Naive B cell (primary cell): ENCODE results near the gene TTC27. TPM values are rescaled to one million over a fixed set of nuclear protein-coding genes. Genes with fewer than 3 reads are reported as not detected.
"Not testable (repeated sequence)": the region's sequence is repeated elsewhere in the genome, so short reads cannot be mapped to it uniquely, and the experiment has no call there.

ENCODE experiments used
- ATAC-seq, 2 donors: fragments of 150-1000 bp; cut with Tn5 transposase; 2 replicates each; pipeline ENCODE4 v1.10.0; 2021; ENCODE audit warnings: low read depth in 2 of 2, mild to moderate bottlenecking in 2 of 2, moderate library complexity in 2 of 2
- DNase-seq: peaks from one replicate; pipeline ENCODE4 v3.0.0; 2022
- H3K27ac Mint-ChIP-seq, 6 donors: one replicate each; pipeline ENCODE4 v1.8.0; 2020 to 2022; ENCODE audit warnings: mild to moderate bottlenecking in 6 of 6, mixed read lengths in 6 of 6, moderate library complexity in 5 of 6, inconsistent platforms in 2 of 6
- H3K27me3 Mint-ChIP-seq, 3 donors: one replicate each; pipeline ENCODE4 v1.8.0; 2021 to 2022; ENCODE audit warnings: mixed read lengths in 3 of 3, mild to moderate bottlenecking in 1 of 3
- H3K36me3 Mint-ChIP-seq, 2 donors: one replicate each; pipeline ENCODE4 v1.8.0; 2020 to 2022; ENCODE audit warnings: mixed read lengths in 2 of 2, inconsistent platforms in 1 of 2, mild to moderate bottlenecking in 1 of 2
- H3K4me1 Mint-ChIP-seq, 3 donors: one replicate each; pipeline ENCODE4 v1.8.0; 2020 to 2022; ENCODE audit warnings: mixed read lengths in 3 of 3, inconsistent platforms in 1 of 3, mild to moderate bottlenecking in 1 of 3, moderate library complexity in 1 of 3
- H3K4me3 Mint-ChIP-seq, 8 donors: one replicate each; pipeline ENCODE4 v1.8.0; 2020 to 2022; ENCODE audit warnings: mild to moderate bottlenecking in 8 of 8, mixed read lengths in 8 of 8, moderate library complexity in 8 of 8, inconsistent platforms in 2 of 8
- H3K9me3 Mint-ChIP-seq, 7 donors: one replicate each; pipeline ENCODE4 v1.8.0; 2020 to 2022; ENCODE audit warnings: mixed read lengths in 7 of 7, mild to moderate bottlenecking in 5 of 7, inconsistent platforms in 2 of 7, moderate library complexity in 1 of 7
- polyA plus RNA-seq, 6 donors: library from polyadenylated mRNA; unstranded; fragments of 300-500 nt; fragmentation: Illumina TruSeq; gene quantifications; one replicate each; pipeline ENCODE4 v1.2.3, GENCODE V29; 2021; ENCODE audit warnings: low read depth in 6 of 6

The TTC27 gene
- polyA plus RNA-seq, 6 donors from 2014 or later: 22.5 to 30.0 (median 25.9) TPM

GRCh38 chr2:32754676-32755075, 126.8 kb downstream of the TTC27 start:
- not testable (repeated sequence) for H3K27me3 Mint-ChIP-seq, H3K27ac Mint-ChIP-seq, H3K9me3 Mint-ChIP-seq, DNase-seq, H3K4me3 Mint-ChIP-seq, ATAC-seq
- Mint-ChIP-seq H3K36me3 (peaks cover 9 to 17% of the 10 kb centered on the region in 2 donors), H3K4me1 (peaks cover 14 to 17% (median 17%) of the 10 kb centered on the region in 3 donors)

GRCh38 chr2:32755666-32756065, 127.8 kb downstream of the TTC27 start:
- no peaks in the 10 kb centered on the region for H3K27me3 Mint-ChIP-seq
- DNase-seq (no peak), ATAC-seq (no peak)
- peaks cover 11 to 24% of the 10 kb centered on the region in 2 donors for H3K36me3 Mint-ChIP-seq
- peak overlapping the region in 3 of 6 donors; percentile 10 to 81 (median 70) for H3K27ac Mint-ChIP-seq
- peaks cover 14 to 17% (median 17%) of the 10 kb centered on the region in 3 donors for H3K4me1 Mint-ChIP-seq
- H3K9me3 Mint-ChIP-seq: peaks cover 0 to 2% (median 0%) of the 10 kb centered on the region in 7 donors
- peak overlapping the region; percentile 42 to 80 (median 68) for H3K4me3 Mint-ChIP-seq

- DNase-seq (no peak), ATAC-seq (no peak)
- Mint-ChIP-seq H3K36me3 (peaks cover 16 to 26% of the 10 kb centered on the region in 2 donors), H3K9me3 (peaks cover 0 to 2% (median 0%) of the 10 kb centered on the region in 7 donors), H3K4me1 (peaks cover 14 to 17% (median 17%) of the 10 kb centered on the region in 3 donors), H3K27me3 (no peaks in the 10 kb centered on the region), H3K27ac (peak overlapping the region in 5 of 6 donors; percentile 28 to 96 (median 78)), H3K4me3 (peak overlapping the region; percentile 42 to 80 (median 68))
These were observed 128.4 kb downstream of the TTC27 start for GRCh38 chr2:32756074-32756727.

- ATAC-seq: no peak
- H3K27me3 Mint-ChIP-seq: no peaks in the 10 kb centered on the region
- no peak for DNase-seq
- H3K4me1 Mint-ChIP-seq: peaks cover 17 to 19% (median 17%) of the 10 kb centered on the region in 3 donors
- no peak overlapping the region for H3K4me3 Mint-ChIP-seq
- H3K27ac Mint-ChIP-seq: no peak overlapping the region
- peaks cover 27 to 28% of the 10 kb centered on the region in 2 donors for H3K36me3 Mint-ChIP-seq
- H3K9me3 Mint-ChIP-seq: peaks cover 0 to 2% (median 0%) of the 10 kb centered on the region in 7 donors
These were observed 130.4 kb downstream of the TTC27 start for GRCh38 chr2:32758232-32758631.

GRCh38 chr2:32760628-32761027, 132.8 kb downstream of the TTC27 start:
- H3K36me3 Mint-ChIP-seq: peaks cover 28 to 33% of the 10 kb centered on the region in 2 donors

GRCh38 chr2:32768387-32769174, 140.7 kb downstream of the TTC27 start:
- ATAC-seq: no peak
- Mint-ChIP-seq H3K4me3 (no peak overlapping the region), H3K4me1 (no peaks in the 10 kb centered on the region), H3K27ac (no peak overlapping the region), H3K36me3 (peaks cover 0 to 6% of the 10 kb centered on the region in 2 donors), H3K9me3 (no peaks in the 10 kb centered on the region), H3K27me3 (no peaks in the 10 kb centered on the region)
- no peak for DNase-seq

More at GRCh38 chr2:32760628-32761027, 132.8 kb downstream of the TTC27 start:
- DNase-seq (no peak), ATAC-seq (no peak)
- Mint-ChIP-seq H3K27ac (peak overlapping the region in 2 of 6 donors; percentile 29 to 43), H3K27me3 (no peaks in the 10 kb centered on the region), H3K4me1 (peaks cover 11 to 15% (median 12%) of the 10 kb centered on the region in 3 donors), H3K4me3 (no peak overlapping the region), H3K9me3 (no peaks in the 10 kb centered on the region)

GRCh38 chr2:32770360-32770759, 142.5 kb downstream of the TTC27 start:
- no peaks in the 10 kb centered on the region for H3K27me3 Mint-ChIP-seq
- H3K4me3 Mint-ChIP-seq: no peak overlapping the region
- ATAC-seq: no peak
- H3K9me3 Mint-ChIP-seq: no peaks in the 10 kb centered on the region
- no peak overlapping the region for H3K27ac Mint-ChIP-seq
- no peaks in the 10 kb centered on the region for H3K36me3 Mint-ChIP-seq
- H3K4me1 Mint-ChIP-seq: no peaks in the 10 kb centered on the region
- DNase-seq: no peak

- Mint-ChIP-seq H3K4me1 (no peaks in the 10 kb centered on the region), H3K27me3 (no peaks in the 10 kb centered on the region), H3K9me3 (no peaks in the 10 kb centered on the region), H3K27ac (peak overlapping the region in 1 of 6 donors; percentile 73), H3K4me3 (no peak overlapping the region), H3K36me3 (peaks cover 6 to 11% of the 10 kb centered on the region in 2 donors)
- ATAC-seq (no peak), DNase-seq (no peak)
These were observed 145.0 kb downstream of the TTC27 start for GRCh38 chr2:32772638-32773447.

- H3K4me3 Mint-ChIP-seq: no peak overlapping the region
- peak overlapping the region in 3 of 6 donors; percentile 56 to 79 (median 73) for H3K27ac Mint-ChIP-seq
- H3K36me3 Mint-ChIP-seq: peaks cover 11 to 16% of the 10 kb centered on the region in 2 donors
- no peak for DNase-seq
- no peaks in the 10 kb centered on the region for H3K27me3 Mint-ChIP-seq
- ATAC-seq: no peak
- no peaks in the 10 kb centered on the region for H3K4me1 Mint-ChIP-seq
- H3K9me3 Mint-ChIP-seq: peaks cover 0 to 3% (median 1%) of the 10 kb centered on the region in 7 donors
These were observed 145.6 kb downstream of the TTC27 start for GRCh38 chr2:32773448-32773808.

GRCh38 chr2:32775954-32776353, 148.1 kb downstream of the TTC27 start:
- Mint-ChIP-seq H3K36me3 (peaks cover 29 to 32% of the 10 kb centered on the region in 2 donors), H3K4me3 (no peak overlapping the region), H3K27ac (no peak overlapping the region), H3K27me3 (no peaks in the 10 kb centered on the region), H3K9me3 (peaks cover 4 to 18% (median 10%) of the 10 kb centered on the region in 7 donors), H3K4me1 (no peaks in the 10 kb centered on the region)
- DNase-seq (no peak), ATAC-seq (no peak)

- ATAC-seq (no peak), DNase-seq (no peak)
- peaks cover 7 to 27% (median 16%) of the 10 kb centered on the region in 7 donors for H3K9me3 Mint-ChIP-seq
- peak overlapping the region in 1 of 6 donors; percentile 62 for H3K27ac Mint-ChIP-seq
- no peaks in the 10 kb centered on the region for H3K4me1 Mint-ChIP-seq
- peaks cover 37 to 42% of the 10 kb centered on the region in 2 donors for H3K36me3 Mint-ChIP-seq
- H3K27me3 Mint-ChIP-seq: no peaks in the 10 kb centered on the region
- no peak overlapping the region for H3K4me3 Mint-ChIP-seq
These were observed 149.9 kb downstream of the TTC27 start for GRCh38 chr2:32777714-32778113.

GRCh38 chr2:32780961-32781360, 153.1 kb downstream of the TTC27 start:
- Mint-ChIP-seq H3K36me3 (peaks cover 60 to 71% of the 10 kb centered on the region in 2 donors), H3K27me3 (no peaks in the 10 kb centered on the region), H3K4me1 (no peaks in the 10 kb centered on the region), H3K9me3 (peaks cover 7 to 33% (median 17%) of the 10 kb centered on the region in 7 donors), H3K27ac (no peak overlapping the region), H3K4me3 (no peak overlapping the region)
- ATAC-seq (no peak), DNase-seq (no peak)

- Mint-ChIP-seq H3K27me3 (no peaks in the 10 kb centered on the region), H3K9me3 (peaks cover 4 to 32% (median 16%) of the 10 kb centered on the region in 7 donors), H3K4me3 (no peak overlapping the region), H3K36me3 (peaks cover 53 to 61% of the 10 kb centered on the region in 2 donors), H3K27ac (no peak overlapping the region), H3K4me1 (no peaks in the 10 kb centered on the region)
- no peak for ATAC-seq
- DNase-seq: no peak
These were observed 155.6 kb downstream of the TTC27 start for GRCh38 chr2:32783469-32783868.
